GM18907 (cell line): Measurements from ENCODE around the gene MISP.

ENCODE experiments used
- ATAC-seq: cut with Tn5 transposase; IDR thresholded peaks from one replicate; pipeline ENCODE4 v1.9.1; 2021; ENCODE audit warnings: mild to moderate bottlenecking, moderate library complexity; ENCODE audit not compliant: unreplicated experiment

Gene MISP

GRCh38 chr19:806815-807421, 56.0 kb downstream of the MISP start:
- no peak for ATAC-seq

GRCh38 chr19:807627-808422, 56.9 kb downstream of the MISP start:
- ATAC-seq: no peak

GRCh38 chr19:808423-808775, 57.5 kb downstream of the MISP start:
- no peak for ATAC-seq

GRCh38 chr19:810077-810855, 59.4 kb downstream of the MISP start:
- no peak for ATAC-seq

GRCh38 chr19:810883-811489, 60.1 kb downstream of the MISP start:
- no peak for ATAC-seq

- no peak for ATAC-seq
Measured at GRCh38 chr19:811506-812048, 60.7 kb downstream of the MISP start.

GRCh38 chr19:812049-812746, 61.3 kb downstream of the MISP start:
- no peak for ATAC-seq

- no peak for ATAC-seq
Measured at GRCh38 chr19:812747-813218, 61.9 kb downstream of the MISP start.

GRCh38 chr19:813219-814151, 62.6 kb downstream of the MISP start:
- no peak for ATAC-seq
